HG02642 (cell line): Measurements from ENCODE around the gene ARHGAP26.
"Not testable (repeated sequence)": the region's sequence is repeated elsewhere in the genome, so short reads cannot be mapped to it uniquely, and the experiment has no call there.

ENCODE experiments used
- ATAC-seq: cut with Tn5 transposase; IDR thresholded peaks from one replicate; pipeline ENCODE4 v1.9.1; 2021; ENCODE audit warnings: mild to moderate bottlenecking; ENCODE audit not compliant: unreplicated experiment, poor library complexity

Gene ARHGAP26

GRCh38 chr5:143201589-143201988, 431.4 kb downstream of the ARHGAP26 start:
- ATAC-seq: no peak

DNA sequence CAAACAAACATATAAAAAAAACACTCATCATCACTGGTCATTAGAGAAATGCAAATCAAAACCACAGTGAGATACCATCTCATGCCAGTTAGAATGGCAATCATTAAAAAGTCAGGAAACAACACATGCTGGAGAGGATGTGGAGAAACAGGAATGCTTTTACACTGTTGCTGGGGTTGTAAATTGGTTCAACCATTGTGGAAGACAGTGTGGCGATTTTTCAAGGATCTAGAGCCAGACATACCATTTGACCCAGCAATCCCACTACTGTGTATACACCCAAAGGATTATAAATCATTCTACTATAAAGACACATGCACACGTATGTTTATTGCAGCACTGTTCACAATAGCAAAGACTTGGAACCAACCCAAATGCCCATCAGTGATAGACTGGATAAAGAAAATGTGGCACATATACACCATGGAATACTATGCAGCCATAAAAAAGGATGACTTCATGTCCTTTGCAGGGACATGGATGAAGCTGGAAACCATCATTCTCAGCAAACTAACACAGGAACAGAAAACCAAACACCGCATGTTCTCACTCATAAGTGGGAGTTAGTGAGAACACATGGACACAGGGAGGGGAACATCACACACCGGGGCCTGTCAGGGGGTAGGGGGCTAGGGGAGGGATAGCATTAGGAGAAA, 433.3 kb downstream of the ARHGAP26 start:
- not testable (repeated sequence) for ATAC-seq

DNA sequence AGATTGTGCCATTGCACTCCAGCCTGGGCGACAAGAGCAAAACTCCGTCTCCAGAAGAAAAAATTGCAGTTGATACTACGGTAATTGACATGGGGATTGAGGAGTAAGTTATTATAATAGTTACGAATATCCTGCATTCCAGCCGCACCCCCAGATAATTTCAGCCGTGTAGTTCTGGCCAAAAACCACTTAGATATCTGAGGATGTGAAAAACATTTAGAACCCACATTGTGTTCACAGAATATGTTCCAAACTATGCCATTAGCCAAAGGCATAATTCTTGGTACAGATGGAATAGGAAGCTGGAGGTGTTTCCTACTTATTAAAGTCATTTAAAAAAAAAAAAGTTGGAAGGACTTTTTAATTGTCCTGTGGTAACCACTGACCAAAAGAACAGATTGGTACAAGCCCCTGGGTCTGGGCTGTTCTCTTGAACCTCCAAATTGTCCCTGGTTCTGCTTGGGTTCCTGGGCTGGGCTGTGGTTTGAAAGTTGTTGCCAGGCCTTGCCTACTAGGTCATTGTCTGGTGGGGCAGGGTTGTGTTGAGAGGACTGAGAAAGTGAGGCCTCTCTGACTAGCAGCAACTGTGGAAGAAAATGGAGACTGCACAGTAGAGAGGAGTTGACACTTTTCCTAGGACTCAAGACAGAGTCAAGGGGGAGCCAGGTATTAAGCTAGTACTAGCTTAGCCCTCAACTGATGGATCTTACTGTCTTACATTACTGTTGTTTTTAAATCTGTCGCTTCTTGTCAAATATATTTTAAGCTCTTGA, 434.5 kb downstream of the ARHGAP26 start:
- no peak for ATAC-seq

DNA sequence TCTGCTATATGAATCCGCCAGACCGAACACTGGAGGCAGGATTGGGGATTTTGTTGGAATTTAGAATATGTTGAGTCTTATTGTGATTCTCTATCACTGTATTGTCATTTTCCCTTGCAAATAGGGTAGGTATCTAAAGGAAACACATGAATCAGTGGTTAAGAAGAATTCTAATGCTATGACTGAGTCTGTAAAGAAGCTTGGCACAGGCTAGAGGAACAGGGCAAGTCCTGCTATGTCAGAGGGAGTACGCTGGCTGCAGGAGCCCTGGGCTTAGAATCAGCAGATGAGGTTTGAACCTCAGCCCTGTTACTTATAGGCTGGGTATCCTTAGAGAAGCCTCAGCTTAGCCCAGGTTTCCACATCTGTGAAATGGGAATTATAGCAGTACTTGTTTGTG, 435.2 kb downstream of the ARHGAP26 start:
- no peak for ATAC-seq

- peak; percentile 22 for ATAC-seq
Measured at GRCh38 chr5:143205883-143206195, 435.7 kb downstream of the ARHGAP26 start.

DNA sequence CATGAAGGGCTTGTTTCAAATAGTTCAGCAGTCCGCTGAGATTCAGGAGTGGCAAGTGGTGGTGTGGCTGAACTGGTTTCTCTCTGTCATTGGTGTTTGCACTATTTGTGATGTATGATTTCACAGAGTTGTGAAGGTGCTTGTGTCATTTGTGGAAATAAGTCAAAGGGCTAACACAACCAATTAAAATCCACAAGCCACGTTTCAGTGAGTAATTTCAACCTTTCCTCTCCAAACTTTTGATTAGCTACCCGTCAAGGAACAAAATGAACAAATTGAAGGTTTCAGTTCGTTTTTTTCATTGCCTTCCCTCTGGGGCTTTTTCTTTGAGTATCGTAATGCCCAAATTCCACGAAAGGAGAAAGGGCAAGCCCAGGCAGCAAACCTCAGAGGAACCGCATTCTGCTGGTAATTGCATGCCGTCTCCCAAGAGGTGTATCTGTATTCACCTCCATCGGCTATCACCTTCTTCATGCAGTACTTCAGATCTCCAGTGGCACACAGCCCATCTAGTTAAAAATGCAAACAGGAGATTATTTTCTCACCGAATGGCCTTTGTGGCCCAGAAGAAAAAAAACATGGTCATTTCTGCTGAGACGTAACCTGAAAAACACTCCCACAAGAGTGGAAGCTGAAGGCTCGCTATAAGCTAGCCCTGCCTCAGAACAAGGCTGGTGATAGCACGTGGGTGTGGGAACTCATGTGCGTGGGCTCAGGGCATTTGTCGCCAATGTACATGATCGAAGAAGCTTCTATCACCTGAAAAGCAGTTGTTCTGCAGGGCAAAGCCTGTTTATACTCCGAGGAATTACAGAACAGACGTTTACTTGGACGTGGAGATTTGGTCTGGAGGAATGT, 436.2 kb downstream of the ARHGAP26 start:
- ATAC-seq: peak; percentile 39

DNA sequence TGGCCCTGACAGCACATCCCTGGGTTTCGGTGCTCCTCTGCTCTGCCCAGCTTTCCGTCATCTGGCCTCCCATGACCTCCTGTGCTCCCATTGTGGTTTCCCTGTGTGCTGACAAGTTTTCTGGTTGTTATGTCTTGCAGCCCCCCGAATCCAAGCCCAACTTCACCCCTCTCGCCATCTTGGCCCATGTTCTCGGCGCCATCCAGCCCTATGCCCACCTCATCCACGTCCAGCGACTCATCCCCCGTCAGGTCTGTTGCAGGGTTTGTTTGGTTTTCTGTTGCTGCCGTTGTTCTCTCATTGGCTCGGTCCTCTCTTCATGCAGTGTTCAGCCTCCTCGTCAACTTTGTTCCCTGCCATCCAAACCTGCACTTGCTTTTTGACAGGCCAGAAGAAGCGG, 436.9 kb downstream of the ARHGAP26 start:
- no peak for ATAC-seq

DNA sequence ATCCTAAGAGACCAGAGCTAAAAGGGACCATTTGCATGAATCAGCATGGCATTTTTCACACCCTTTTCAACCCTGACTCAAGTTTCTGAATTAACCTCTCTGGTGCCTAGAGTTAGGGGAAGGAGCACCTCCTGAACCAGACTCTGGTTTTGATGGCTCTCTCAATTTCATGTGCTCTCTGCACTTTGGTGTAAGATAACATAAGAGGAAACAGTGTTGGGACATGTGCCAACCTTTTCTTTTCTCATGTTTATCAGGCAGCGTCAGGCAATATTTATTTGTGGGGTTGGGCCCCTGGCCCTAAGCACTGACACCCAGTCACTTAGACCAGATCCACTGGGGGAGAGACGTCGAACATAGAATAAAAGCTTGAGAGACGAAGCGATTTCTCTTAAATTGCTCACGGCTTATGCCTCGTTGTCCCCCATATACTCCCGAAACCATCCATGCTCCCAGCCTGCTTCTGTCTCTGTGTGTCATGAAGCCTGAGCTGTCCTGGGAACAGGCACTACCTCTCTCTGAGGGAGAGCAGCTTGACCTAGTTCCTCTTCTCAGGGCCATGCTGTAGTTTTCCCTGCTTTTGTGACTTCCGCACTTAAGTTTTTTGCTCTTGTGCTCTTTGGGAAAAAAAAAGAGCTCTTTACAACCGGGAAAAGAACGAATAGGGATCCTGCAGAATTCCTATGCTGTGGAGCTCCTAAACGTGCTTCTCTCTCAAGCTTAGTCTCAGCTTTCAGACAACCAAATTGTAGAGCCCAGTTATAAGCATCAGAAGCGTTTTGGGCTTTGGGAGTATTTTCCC, 437.6 kb downstream of the ARHGAP26 start:
- no peak for ATAC-seq

DNA sequence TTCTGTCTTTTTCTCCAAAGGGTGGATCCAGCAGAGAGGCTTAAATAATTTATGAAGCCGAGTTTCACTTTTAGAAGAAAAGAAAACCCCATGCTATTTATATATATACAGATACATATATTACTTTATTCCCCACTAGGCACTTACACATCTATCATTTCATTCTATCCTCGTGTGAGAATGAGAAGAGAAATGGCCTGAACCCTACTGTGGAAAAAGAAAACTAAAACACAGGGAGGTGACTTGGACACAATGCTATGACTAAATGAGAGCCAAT, 438.1 kb downstream of the ARHGAP26 start:
- no peak for ATAC-seq

- ATAC-seq: no peak
Measured at GRCh38 chr5:143208781-143209510, 438.8 kb downstream of the ARHGAP26 start.

DNA sequence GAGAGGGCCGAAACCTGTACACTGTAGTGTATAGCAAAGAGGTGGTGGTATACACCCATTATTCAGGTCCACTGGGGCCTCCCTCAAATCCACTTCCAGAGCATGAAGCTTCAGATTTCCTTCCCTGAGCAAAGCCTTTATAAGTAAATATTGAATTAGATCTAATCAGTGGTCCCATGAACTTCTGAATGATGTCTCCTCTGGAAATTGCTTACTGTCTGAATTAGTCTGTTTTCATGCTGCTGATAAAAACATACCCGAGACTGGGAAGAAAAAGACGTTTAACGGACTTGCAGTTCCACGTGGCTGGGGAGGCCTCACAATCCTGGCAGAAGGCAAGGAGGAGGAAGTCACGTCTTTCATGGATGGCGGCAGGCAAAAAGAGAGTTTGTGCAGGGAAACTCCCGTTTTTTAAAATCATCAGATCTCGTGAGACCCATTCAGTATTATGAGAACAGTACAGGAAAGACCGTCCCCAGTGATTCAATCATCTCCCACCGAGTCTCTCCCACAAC, 439.8 kb downstream of the ARHGAP26 start:
- no peak for ATAC-seq

DNA sequence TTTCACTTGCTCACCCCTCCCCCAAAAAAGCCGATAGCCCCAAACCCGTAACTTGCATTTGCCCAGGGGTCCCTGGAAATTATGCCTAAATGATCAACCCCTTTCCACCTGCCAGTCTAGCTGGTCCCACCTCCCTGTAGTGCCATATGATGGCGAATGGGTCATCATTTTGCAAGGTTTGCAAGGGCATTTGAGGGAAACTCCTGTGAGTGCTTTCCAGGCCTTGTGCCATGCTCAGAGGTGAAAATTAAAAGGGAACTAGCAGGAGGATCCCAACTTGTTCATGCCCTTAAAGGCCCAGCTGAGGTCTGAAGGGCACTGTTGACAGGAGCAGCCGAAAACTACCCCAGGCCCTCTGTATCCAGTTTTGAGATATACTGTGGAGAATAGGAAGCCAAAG, 440.4 kb downstream of the ARHGAP26 start:
- ATAC-seq: no peak

GRCh38 chr5:143212261-143212660, 442.1 kb downstream of the ARHGAP26 start:
- ATAC-seq: no peak

DNA sequence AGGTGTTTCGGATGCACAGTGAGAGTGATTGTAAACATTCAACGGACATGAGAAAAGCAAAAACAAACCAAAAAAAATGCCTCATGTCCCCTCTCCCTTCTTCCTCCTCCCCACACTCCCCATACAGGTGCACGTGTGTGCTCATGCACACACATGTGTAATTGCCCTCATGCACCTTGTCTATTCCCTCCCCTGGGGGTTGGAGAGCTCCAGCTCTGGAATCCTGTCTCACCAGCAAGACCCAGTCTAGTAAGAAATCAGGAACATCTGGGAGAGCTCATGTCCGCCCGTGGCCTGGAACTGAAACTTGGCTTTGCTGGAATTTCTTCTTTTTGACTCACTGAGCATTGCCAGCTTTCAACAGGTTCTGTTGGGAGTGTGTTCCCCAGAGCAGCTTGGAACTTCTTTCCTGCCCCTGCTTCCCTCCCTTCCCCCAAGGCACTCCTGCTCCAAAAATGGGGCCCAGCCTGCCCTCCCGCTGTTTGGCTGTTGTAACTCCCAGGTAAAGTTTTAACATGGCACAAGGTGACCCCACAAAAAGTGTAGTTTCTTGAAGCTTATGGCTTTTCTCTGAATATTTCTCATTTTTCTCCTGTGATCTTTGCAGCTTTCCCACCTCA, 443.2 kb downstream of the ARHGAP26 start:
- peak; percentile 1 for ATAC-seq

DNA sequence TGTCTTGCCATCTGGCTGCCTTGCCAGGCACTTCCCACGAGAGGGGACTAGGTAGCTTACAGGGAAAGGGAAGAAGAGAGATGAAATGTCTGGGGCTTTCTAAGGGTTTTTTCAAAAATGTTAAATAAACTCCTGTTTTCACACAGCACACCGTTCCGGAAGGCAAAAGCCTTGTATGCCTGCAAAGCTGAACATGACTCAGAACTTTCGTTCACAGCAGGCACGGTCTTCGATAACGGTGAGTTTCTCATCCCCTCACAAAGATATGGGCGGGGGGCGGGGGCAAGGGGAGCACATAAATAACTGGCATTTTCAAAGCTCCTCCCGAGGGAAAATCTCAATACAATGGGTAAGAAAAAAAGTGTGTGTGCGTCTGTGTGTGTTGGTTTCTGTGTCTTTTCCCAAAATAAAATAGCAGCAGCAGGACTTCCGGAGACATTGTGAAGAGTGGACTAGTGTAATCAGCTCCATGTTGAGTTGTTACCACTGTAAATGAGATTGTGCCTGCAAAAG, 443.7 kb downstream of the ARHGAP26 start:
- ATAC-seq: peak; percentile 55

- ATAC-seq: no peak
Measured at GRCh38 chr5:143214458-143214857, 444.3 kb downstream of the ARHGAP26 start.

GRCh38 chr5:143214890-143215289, 444.7 kb downstream of the ARHGAP26 start:
- ATAC-seq: no peak

DNA sequence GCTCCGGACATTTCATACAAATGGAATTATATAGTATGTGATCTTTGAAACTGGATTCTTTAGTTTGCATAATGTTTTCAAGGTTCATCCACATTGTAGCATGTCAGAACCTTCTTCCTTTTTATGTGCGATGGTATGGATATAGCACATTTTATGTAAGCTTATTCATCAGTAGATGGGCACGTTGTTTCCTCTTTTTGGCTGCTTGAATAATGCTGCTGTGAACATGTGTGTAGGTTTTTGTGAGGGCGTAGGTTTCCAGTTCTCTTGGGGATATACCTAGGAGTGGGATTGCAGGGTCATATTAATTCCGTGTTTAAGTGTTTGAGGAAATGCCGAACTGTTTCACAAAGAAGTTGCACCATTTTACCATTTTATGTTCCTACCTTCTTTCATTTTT, 445.5 kb downstream of the ARHGAP26 start:
- ATAC-seq: no peak

DNA sequence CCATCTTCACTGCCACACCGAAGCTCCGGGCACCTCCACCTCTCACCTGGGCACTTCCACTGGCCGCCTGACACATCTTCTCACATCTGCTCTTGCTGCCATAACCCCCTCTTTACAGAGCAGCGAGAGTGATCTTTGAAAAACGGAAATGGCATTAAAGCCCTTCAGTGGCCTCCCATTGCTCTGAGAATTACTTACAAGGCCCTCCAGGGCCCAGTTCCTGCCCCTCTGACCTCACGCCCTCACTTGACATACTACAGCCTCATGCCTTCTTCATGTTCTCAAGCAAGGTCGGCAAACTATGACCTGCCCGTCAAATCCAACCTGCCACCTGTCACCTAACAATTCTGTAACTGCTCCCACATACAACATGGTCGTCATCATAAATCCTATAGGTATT, 446.0 kb downstream of the ARHGAP26 start:
- ATAC-seq: no peak
